ENCODE data around the gene R3HCC1L. TPM values are rescaled to one million over a fixed set of nuclear protein-coding genes. Genes with fewer than 3 reads are reported as not detected.

R3HCC1L gene
- total and polyA plus RNA-seq, 2 donors (not counting 1 experiment from before 2014, with no cell fraction given) = 11.6 to 25.1 TPM

DNA sequence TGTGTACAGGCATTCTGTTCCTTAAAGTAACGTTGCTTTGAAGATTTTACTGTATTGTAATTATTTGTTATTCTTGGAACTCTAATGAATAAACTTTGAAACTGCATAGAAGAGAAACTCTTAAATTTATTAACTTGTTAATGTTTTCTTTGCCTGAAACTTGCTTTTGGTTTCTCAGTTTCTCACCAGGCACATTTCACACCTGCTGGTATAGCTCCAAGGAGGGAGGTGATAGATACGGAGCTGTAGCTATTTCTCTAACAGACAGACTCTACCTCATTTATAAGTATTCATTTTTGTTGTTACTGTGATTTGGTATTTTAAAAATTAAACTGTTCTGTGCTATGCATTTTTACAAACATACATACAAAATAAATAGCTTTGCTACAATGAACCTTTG, 32.7 kb downstream of the R3HCC1L start:
- H3K4me1 Mint-ChIP-seq = peaks cover 34% of the 10 kb centered on the region
- H3K4me3 Mint-ChIP-seq = no peak overlapping the region
- peaks cover 20% of the 10 kb centered on the region for H4K20me1 ChIP-seq (ENCODE audit: control insufficient read depth, insufficient read depth, low read length, poor library complexity, severe bottlenecking)
- no peaks in the 10 kb centered on the region for H3K27me3 Mint-ChIP-seq
- H3K27ac Mint-ChIP-seq = no peak overlapping the region
- H3K27me3 ChIP-seq (replicated peaks in 1 of 4; ENCODE audit: control extremely low read depth in 1 of 4, control insufficient read depth in 3 of 4, insufficient read depth in 4 of 4, low read length in 3 of 4) = no peaks in the 10 kb centered on the region
- no peak overlapping the region for H2AFZ ChIP-seq (ENCODE audit: insufficient read depth, low read depth, low read length, poor library complexity, severe bottlenecking)
- WGBS (ENCODE audit: insufficient coverage) = no CpG with 5 or more reads among the region's 2 CpGs
- intact Hi-C loops (cut with micrococcal nuclease) = no loop called here
- DNase-seq = no peak
- peak overlapping the region; percentile 50 for H3K4me2 ChIP-seq (replicated peaks; ENCODE audit: low read depth, low read length, poor library complexity, severe bottlenecking)
- H3K27ac ChIP-seq (ENCODE audit: low read length in 2 of 2) = no peak overlapping the region
- peaks cover 27% of the 10 kb centered on the region for H3K79me2 ChIP-seq (ENCODE audit: control insufficient read depth, insufficient read depth, low read length)
- H3K36me3 ChIP-seq (replicated peaks in 1 of 2; ENCODE audit: control extremely low read depth in 1 of 2, control insufficient read depth in 1 of 2, extremely low read depth in 1 of 2, insufficient read depth in 2 of 2, low read length in 1 of 2) = peaks cover 9 to 22% of the 10 kb centered on the region in 2 experiments
- no peak for TF ChIP-seq EZH2 (IDR thresholded peaks at IDR 0.05; ENCODE audit: borderline replicate concordance, insufficient read depth, low read depth, low read length, poor library complexity, severe bottlenecking)
- TF ChIP-seq, protein P1, sequence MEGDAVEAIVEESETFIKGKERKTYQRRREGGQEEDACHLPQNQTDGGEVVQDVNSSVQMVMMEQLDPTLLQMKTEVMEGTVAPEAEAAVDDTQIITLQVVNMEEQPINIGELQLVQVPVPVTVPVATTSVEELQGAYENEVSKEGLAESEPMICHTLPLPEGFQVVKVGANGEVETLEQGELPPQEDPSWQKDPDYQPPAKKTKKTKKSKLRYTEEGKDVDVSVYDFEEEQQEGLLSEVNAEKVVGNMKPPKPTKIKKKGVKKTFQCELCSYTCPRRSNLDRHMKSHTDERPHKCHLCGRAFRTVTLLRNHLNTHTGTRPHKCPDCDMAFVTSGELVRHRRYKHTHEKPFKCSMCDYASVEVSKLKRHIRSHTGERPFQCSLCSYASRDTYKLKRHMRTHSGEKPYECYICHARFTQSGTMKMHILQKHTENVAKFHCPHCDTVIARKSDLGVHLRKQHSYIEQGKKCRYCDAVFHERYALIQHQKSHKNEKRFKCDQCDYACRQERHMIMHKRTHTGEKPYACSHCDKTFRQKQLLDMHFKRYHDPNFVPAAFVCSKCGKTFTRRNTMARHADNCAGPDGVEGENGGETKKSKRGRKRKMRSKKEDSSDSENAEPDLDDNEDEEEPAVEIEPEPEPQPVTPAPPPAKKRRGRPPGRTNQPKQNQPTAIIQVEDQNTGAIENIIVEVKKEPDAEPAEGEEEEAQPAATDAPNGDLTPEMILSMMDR (IDR thresholded peaks at IDR 0.05) = no peak
- peaks cover 23 to 25% of the 10 kb centered on the region in 2 donors for H3K4me1 ChIP-seq (ENCODE audit: control insufficient read depth in 2 of 2, insufficient read depth in 2 of 2, low read length in 2 of 2)
- no peaks in the 10 kb centered on the region for H3K9me3 Mint-ChIP-seq (ENCODE audit: insufficient read depth)
- ATAC-seq (ENCODE audit: low read depth) = no peak
- POLR2A ChIA-PET = no interaction called here
- H3K9ac ChIP-seq (ENCODE audit: low read length) = no peak overlapping the region
- CTCF ChIA-PET = interaction anchor here (0.6 kb wide), 1 partner anchor 13 kb away, joined by 5 read pairs; no protein-coding TSS in a partner anchor
- H3K4me3 ChIP-seq (ENCODE audit: control extremely low read depth in 1 of 5, extremely low read depth in 1 of 5, insufficient read depth in 1 of 5, low read depth in 2 of 5, low read length in 4 of 5) = no peak overlapping the region
- H3K9me3 ChIP-seq (ENCODE audit: control extremely low read depth in 1 of 3, control insufficient read depth in 2 of 3, insufficient read depth in 1 of 3, low read length in 2 of 3) = no peaks in the 10 kb centered on the region

DNA sequence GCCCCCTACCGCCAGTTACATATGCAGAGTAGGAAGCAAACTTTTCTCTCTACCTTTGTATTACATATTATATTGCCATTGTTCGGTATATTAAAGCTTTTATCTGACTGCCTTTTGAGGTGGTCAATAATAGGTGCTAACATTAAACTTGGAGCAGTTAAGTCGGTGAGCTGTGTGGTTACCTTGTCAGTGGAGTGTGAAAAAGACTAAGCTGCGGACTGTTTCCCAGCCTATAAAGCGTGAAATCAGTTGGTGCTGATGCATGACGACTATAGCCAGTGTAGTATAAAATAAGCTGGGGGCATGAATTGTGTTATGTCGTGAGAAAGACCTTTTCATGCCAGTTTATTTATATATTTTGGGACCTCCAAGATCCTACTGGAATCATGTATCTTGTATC, 33.7 kb downstream of the R3HCC1L start:
- Histone ChIP-seq H3K27ac (ENCODE audit: low read length in 2 of 2) (no peak overlapping the region), H3K9me3 (ENCODE audit: control extremely low read depth in 1 of 3, control insufficient read depth in 2 of 3, insufficient read depth in 1 of 3, low read length in 2 of 3) (no peaks in the 10 kb centered on the region), H3K4me2 (replicated peaks; ENCODE audit: low read depth, low read length, poor library complexity, severe bottlenecking) (peak overlapping the region; percentile 50), H3K27me3 (replicated peaks in 1 of 4; ENCODE audit: control extremely low read depth in 1 of 4, control insufficient read depth in 3 of 4, insufficient read depth in 4 of 4, low read length in 3 of 4) (no peaks in the 10 kb centered on the region), H3K4me1 (ENCODE audit: control insufficient read depth in 2 of 2, insufficient read depth in 2 of 2, low read length in 2 of 2) (peaks cover 23 to 25% of the 10 kb centered on the region in 2 donors), H4K20me1 (ENCODE audit: control insufficient read depth, insufficient read depth, low read length, poor library complexity, severe bottlenecking) (peaks cover 22% of the 10 kb centered on the region), H3K79me2 (ENCODE audit: control insufficient read depth, insufficient read depth, low read length) (peaks cover 34% of the 10 kb centered on the region), H3K4me3 (ENCODE audit: control extremely low read depth in 1 of 5, extremely low read depth in 1 of 5, insufficient read depth in 1 of 5, low read depth in 2 of 5, low read length in 4 of 5) (no peak overlapping the region), H2AFZ (ENCODE audit: insufficient read depth, low read depth, low read length, poor library complexity, severe bottlenecking) (no peak overlapping the region), H3K36me3 (replicated peaks in 1 of 2; ENCODE audit: control extremely low read depth in 1 of 2, control insufficient read depth in 1 of 2, extremely low read depth in 1 of 2, insufficient read depth in 2 of 2, low read length in 1 of 2) (peaks cover 12 to 27% of the 10 kb centered on the region in 2 experiments), H3K9ac (ENCODE audit: low read length) (peak overlapping the region; percentile 19)
- Mint-ChIP-seq H3K4me1 (peaks cover 34% of the 10 kb centered on the region), H3K4me3 (peak overlapping the region; percentile 20), H3K27ac (peak overlapping the region; percentile 12), H3K9me3 (ENCODE audit: insufficient read depth) (no peaks in the 10 kb centered on the region), H3K27me3 (no peaks in the 10 kb centered on the region)
- intact Hi-C loops (cut with micrococcal nuclease) = no loop called here
- ATAC-seq (ENCODE audit: low read depth) (peak; percentile 70), DNase-seq (peak; percentile 45)
- ChIA-PET CTCF (no interaction called here), POLR2A (no interaction called here)
- TF ChIP-seq, protein P1 (IDR thresholded peaks at IDR 0.05) = no peak
- no peak for TF ChIP-seq EZH2 (IDR thresholded peaks at IDR 0.05; ENCODE audit: borderline replicate concordance, insufficient read depth, low read depth, low read length, poor library complexity, severe bottlenecking)
- WGBS (ENCODE audit: insufficient coverage) = 8% methylated on average over 5 of the region's 7 CpGs
